HG03280 (cell line): Measurements from ENCODE around the gene ELMO2.

Source experiments
- ATAC-seq: cut with Tn5 transposase; IDR thresholded peaks from one replicate; pipeline ENCODE4 v1.9.1; 2021; ENCODE audit warnings: mild to moderate bottlenecking, moderate library complexity; ENCODE audit not compliant: unreplicated experiment

Gene ELMO2

DNA sequence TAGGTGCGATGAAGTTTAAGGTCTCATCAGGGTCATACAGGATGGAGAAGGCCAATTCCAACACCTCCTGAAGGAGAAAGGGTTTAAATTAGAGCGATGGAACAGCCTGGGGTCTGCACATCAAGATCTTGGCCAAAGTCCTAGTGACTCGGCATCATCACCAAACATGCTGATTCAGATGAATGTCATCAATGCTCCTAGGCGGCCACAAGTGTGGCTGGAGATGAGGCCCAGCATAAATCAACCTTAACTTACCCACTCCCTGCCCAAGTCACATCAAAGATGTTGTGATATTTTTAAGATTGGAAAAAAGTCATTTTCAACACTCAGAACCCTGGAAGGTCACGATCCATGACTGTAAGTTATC is 37.5 kb downstream of the ELMO2 start:
- no peak for ATAC-seq

DNA sequence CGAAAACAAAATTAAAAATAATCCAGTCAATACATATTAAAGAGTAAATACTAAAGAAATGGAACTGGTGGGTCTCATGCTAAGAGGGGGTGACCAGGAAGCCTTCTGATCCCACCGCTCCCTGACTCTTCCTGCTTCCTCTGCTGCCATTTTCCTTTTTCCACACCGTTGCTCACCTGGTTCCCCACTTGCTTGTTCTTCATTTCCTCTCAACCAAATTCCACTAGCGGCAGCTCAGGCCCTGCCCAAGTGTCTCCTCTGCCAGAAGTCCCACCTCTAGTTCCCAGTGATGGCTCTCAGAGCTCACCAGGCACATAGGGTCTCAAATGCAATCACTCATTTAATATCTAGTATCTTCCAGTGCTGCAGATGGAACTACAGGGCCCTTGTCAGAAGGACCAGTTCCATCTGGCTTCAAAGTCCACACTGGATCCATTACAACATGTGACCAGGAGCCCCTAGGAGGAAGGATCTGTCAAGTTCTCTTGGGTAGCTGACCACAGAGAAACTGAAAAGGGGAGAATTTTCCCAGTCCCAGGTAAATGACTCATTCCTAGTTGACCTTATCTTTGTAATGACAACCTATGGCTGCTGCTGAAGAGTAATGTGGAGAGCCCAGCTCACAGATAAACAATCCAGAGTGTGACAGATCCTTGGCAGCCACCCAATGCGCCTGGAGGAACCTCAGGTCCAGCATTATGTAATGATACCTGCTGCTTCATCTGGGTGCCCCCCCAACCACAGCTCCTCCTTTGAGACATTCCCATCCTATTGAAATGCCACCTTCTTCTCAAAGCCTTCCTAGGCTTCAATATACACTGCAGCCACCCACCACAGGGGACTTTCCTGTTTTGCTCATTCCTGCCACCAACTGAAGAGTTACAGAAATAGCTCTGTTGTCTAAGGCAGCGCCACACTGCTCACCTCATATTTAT is 38.2 kb downstream of the ELMO2 start:
- ATAC-seq: no peak

DNA sequence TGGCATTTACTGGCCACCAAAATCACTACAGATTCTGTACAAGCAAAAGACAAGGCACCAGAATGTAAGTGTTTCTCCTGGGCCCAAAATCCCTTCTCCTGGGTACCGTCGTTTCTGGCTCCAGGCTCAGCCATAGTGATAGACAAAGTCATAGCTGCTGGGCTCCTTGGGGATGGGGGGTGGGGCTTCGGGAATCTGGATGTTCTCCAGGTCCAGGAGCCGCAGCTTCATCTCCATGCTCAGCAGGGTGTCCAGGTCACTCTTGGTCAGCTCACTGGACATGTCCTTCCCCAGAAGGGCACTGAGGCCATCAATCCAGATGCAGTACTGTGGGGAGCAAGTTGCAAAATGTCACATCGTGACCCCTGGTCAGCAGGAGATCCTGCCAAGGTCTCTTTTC is 39.2 kb downstream of the ELMO2 start:
- no peak for ATAC-seq

DNA sequence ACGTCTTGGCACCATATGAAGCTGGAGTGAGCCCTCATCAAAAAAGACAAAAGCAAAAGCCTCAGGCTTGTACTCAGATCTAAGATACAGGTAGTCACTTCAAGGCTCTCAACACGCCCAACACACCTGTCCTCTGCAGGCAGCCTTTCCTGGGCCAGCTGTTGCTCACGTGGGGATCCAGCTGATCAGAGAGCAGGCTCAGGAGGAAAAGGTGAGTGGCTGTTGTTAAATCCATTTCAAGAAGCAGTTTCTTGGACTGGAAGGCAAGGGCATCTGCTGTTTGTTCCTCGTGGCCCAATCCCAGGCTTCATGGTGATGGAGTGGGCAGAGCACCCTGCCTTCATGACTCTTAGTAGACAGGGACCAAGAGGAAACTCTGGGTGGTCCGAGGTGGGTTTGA is 39.6 kb downstream of the ELMO2 start:
- ATAC-seq: no peak

DNA sequence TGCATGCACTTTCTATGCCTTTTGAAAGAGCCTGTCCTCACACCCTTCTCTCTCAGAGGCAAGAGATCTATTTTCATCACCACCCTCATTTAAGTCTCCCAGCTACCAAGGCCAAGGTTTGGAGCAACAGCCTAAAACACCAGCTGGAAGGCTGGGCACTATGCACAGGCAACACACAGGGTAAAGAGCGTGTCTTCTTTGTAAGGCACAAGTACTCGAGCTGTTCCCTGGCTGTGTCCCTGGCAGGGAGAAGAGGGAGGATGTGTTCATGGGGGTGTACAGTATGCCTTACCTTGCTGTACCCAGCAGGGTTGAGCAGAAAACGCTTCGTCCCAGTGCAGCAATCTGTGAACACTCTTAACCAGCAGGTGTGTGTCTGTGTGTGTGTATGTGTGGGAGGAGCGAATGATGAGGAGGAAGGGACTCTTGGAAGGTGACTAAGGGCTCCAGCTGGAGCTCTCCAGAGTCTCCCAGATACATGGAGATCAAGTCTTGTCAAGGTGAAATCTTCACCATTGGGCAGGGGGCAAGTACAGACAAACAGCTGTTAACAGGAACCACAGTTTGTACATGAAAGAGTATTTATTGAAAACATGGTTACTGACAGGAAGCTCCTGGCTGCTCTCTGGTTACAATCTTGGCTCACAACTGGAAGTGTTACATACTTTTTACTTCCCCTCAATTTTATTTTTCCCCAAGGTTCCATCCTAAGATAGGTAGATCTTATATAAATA is 40.8 kb downstream of the ELMO2 start:
- ATAC-seq: no peak

DNA sequence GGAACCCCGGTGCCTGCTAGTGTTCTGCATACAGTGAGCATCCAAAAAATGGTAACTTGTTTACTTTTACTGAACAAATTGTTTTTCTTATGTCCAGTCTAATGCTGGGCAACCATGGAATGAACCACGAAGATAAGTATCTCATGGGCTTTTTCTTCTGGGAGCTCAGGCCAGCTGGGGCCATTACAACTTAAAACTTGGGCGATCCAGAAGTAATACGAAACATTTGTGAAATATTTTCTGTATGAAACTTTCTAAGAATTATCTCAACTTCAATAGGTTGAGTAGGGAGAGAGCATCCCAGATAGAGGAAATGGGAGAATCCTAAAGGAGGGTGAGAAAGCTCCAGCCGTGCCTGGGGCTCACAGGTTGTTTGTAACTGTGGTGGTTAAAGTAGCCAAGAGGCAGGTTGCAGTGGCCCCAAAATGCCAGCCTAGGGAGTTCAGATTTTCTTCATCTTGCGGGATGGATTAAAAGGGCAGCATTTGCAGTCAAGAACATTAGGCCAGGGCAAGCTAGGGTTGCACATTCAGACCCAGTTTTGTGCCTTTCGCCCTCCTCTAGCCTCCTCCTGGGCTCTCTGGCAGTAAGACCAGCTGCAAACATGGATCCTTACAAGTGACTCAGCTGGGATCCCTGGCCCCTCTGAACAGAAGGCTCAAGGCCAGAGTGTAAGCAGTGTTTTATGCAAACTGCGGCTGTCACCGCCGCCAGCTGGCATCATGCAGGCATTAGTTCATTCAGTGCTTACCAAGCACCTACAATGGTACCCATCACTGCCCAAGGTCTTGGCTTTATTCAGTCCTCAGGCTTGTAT is 41.5 kb downstream of the ELMO2 start:
- ATAC-seq: no peak

DNA sequence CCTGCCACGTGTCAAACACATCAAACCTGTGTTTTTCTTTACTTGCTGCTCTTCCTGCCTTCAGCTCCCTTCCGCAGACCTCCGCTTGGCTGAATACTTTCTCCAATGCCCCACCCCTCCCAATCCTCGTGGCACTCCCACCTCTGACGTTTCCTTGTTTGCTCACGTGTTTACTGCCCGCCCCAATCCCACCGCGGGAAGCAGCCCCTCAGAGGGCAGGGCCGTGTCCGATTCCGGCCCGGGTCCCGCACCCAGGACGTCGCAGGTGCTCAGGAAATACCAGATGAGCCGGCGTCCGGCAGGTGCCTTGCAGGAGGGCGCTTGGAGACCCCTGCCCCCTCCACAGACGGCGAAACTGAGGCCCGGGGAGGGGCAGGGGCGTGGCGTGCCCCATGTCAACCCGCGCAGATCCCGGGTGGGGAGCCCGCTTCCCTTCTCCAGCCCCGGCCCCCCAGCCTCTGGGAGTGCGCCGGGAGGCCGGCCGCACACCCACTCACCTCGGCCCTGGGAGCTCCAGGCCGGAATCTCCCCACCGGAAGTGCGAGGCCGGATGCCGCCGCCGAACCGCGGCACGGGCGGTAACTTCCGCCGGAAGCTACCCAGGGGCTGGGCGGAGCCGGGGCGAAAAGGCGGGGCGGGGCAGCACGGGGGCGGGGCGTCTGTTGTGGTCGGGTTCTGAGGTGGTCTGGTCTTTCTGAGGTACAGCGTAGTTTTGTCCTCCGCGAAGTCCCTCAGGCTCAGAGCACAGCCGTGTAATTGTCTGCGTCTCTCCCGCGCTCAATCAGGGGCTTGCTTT is 42.3 kb downstream of the ELMO2 start:
- peak; percentile 80 for ATAC-seq

DNA sequence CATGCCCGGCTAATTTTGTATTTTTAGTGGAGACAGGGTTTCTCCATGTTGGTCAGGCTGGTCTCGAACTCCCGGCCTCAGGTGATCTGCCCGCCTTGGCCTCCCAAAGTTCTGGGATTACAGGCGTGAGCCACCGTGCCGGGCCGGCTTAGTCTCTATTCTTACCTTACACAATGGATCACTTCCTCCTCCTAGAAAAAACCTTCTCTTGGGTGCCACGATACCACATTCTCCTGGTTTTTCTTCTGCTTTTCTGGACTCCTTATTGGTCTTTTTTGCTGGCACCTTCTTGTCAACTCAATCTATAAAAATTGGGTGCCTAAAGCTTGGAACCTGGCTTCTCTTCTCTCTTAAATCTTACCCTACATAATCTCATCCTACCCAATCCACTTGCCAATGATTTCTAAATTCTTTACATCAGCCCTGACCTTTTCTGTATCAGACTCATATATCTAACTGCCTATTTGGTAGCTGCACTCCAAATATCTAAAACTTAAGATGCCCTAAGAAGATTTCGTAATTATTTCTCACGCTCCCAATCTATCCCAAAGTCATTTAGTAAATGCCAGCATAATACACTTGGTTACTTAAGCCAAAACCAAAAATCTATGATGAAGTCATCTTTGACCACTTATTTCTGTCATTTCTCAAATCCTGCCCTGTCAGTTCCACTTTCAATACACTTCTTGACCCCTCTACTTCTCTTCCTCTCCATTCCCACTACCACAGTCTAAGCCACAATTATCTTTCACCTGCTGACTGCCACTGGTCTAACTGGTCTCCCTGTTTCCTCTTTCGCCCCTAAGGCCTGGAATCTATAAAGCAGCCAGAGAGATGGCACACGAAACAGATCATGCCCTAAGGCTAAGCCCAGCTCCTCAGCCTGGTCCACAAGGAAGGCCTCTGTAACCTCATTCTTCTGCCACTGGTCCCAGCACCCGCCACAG is 43.2 kb downstream of the ELMO2 start:
- ATAC-seq: peak; percentile 16

DNA sequence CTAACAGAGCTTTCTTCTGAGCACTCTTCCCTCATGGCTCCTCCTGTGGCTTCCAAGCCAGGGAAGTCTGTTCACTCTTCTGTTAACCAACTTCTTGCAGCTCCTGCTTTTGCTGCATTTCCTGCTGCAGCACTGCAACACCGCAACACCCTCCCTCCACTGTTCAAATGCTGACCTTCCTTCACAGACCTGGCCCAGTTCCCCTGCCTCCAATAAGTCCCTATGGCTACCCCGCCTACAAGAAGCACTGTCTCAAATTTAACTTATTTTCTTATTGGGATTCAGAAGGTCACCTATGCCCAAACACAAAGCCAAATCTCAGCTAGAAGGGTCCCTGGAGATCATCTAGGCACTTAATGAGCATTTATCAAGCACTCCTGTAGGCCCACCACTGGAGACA is 44.6 kb downstream of the ELMO2 start:
- no peak for ATAC-seq

DNA sequence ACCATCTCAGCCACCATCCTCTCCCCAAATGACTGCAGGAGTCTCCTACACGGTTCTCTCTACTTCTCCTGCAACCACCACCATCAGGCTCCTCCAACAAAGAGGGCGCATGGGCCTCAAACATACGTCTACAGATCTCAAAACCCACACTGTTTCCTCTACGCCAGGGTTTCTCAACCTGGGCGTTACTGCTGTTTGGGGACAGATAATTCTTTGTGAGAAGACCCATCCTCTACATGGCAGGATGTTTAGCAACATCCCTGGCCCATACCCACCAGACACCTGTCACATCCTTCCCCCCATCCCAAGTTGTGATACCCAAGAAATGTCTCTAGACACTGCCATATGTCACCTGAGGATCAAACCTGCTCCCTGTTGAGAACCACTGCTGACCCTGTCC is 45.0 kb downstream of the ELMO2 start:
- no peak for ATAC-seq

DNA sequence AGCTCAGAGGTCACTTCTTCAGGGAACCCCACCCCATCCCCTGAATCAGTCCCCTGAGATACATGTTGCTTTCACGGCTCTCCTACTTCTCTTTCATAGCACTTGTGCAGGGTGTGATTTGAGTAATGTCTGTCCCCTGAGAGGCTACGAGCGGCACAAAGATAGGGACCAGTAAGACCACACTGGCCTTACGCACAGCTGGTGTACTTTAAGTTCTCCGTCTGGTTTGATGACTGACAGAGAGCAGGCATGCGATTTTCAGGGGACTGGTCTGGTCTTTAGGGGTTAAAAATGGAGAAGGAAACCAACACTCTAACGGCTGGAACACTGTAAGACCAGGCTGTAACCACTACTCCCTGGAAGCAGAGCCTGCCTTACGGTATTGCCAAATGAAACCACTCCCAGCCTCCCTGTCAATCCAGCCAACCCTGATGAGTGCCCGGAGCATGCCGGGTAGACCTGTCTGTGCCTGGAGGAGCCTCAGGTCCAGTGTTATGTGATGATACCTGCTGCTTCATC is 47.1 kb downstream of the ELMO2 start:
- ATAC-seq: peak; percentile 43

DNA sequence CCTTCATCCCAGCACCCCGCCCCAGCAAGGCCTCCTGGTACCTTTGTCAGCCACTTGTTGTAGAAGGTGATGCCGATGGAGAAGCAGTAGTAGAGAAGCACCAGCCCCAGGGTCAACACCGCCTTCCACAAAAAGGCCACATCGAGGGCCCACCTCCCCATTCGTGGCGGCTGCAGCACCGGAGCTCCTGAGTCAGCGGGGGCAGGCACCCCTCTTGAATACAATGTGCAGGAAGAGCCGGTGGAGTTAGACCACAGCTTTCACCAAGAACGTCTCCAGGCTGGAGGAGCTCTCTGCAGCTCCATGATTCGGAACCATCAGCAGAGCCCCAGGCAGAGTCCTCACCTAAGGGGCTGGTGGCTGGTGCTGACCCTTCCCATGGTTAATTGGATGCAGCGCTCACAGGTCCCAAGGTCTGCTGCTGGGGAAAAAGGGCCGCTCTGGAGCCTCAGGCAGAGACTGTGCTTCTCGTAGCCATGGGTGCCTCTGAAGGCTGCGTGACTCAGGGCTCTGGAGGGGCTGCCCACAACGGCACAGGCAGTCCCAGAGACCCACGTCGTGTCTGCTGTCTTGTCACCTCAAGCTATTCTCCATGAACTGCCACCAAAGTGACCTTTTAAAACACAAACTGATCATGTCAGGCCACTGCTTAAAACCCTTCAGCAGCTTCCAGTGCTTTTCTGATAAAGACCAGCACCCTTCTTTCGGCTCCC is 47.9 kb downstream of the ELMO2 start:
- ATAC-seq: no peak

DNA sequence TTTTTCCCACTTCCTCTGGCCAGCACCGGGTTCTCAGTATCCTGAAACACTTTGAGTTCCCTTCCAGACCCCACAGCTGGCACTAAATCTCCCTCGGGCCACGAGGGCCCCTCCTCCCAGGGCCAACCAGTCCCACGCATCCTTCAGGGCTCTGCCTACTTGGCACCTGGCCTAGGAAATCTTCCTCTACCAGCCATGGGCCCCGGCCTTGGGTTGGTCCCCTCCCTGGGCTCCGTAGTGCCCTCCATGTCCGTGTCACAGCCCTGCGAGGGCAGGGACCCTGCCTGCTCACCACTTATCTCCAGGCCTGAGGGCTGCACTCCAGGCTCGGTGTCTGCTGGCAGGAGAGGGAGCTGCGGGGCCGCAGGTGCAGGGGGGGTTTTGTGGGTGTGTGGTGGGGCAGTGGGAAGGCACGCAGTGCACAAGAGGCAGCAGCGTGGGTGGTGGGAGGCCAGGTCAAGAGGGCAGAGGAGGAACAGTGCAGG is 49.3 kb downstream of the ELMO2 start:
- no peak for ATAC-seq

DNA sequence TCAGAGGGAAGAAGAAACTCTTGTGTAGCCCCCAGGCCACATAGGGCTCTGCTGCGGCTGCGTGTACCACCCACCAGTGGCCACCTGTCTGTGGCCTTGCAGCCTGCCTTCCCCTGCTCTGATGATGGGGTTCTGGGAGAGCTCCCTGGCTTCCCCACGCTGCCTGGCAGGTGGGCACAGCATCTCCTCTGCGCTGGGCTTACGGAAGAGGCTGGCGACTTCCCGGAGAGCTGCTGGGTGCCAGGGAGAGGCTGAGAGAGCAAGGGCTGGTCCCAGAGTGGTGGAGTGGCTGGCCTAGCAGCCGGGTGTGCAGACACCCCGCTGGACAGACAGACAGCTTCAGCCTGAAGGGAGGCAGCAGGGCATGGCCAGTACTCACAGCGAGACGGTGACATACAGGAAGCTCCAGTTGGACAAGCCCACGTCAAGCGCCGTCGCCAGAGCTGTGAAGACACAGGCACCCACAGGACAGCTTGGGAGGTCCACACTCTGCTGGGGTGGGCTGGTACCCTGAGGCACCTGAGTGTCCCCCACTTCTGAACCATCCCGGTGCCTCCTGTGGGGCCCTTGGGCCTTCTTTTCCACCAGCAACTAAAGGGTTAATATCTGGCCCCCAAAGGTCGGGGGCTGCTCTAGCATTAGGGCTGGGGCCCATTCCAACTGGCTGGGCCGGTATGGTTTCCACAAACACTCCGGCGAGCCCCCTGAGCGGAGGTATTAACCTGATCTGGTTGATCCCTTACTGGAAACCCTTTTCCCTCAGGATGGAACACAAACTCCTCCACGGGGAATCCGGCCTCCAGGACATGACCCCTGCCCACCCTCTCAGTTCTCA is 50.0 kb downstream of the ELMO2 start:
- no peak for ATAC-seq

DNA sequence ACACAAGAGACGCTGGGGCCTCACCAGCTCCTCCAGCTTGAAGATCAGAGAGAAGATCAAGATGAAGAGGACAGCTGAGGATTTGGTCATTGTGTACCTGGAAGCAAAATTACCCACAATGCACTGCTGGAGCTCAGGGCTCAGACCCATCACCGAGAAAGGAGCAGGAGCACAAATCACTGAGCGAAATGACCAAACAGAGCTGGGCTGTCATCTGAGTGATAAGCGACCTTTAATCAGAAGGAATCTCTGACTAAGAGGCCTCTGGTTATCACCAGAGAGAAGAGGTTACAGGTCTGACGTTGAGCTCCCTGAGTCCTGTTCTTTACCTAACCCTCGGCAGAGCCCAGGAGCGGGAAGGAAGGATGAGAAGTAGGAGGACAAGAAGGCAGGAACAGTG is 50.6 kb downstream of the ELMO2 start:
- ATAC-seq: no peak

DNA sequence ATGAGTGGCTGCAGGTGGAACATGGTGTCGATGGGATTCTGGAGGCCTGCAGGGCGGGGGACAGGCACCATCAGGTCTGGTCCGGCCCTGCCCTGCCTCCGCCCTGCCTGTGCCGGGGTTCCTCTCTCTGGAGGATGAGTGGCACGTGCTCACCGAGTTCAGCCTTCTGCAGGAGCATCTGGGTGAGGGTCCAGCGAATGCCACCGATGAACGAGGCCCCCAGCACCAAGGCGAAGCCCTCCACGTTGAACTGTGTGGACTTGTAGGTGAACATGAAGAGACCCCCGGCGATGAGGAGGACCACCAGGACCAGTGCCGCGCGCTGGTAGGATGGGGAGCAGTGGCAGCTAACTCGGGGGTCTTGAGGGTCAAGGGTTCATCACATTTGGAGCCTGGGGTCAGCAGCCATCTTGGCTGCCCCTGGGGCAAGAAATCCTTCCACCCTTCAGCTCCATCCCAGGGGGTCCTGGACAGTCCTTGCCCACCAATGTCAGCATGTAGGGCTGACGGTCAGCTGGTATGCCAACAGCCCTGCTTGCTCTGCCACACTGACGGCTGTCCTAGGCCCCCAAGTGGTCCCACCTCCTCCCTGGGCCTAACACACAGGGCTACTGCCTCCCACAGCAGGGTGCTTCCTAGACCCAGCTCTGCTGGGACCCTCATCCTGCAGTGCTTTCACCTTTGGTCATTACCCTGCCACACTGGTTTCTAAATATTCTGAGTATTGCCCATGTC is 51.3 kb downstream of the ELMO2 start:
- no peak for ATAC-seq

DNA sequence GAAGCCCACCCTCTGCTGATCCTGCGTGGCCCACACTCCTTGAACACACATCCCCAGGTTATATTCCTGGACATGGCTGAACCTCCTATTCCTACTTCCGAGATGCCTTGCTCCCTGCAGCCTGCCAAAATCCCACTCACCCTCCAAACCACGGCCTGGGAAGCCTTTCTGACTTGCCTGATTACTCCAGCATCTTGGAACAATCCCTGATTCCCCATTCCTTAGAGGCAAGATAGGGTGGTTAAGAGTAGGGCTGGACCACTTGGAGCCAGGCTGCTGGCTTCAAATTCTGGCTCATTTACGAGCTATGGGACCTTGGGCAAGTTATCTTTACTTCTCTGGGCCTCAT is 52.2 kb downstream of the ELMO2 start:
- ATAC-seq: no peak
